B cell (primary cell): ENCODE measurements around the gene RAB4A. TPM values are rescaled to one million over a fixed set of nuclear protein-coding genes. Genes with fewer than 3 reads are reported as not detected.

Source experiments
- ATAC-seq: fragments of 200-7000 bp; cut with Tn5 transposase; one replicate; pipeline ENCODE4 v1.10.0; 2021; ENCODE audit warnings: low read depth, mild to moderate bottlenecking, moderate number of reproducible peaks, moderate library complexity
- CTCF ChIA-PET: fragments of 350-600 bp; sonication (Branson Sonifier 250); formaldehyde crosslinking; loops from one replicate; lab custom pipeline; 2021; ENCODE audit warnings: antibody characterized with exemption, inconsistent platforms; lab: Charles Lee
- POLR2A ChIA-PET: fragments of 350-600 bp; sonication (Branson Sonifier 250); formaldehyde crosslinking; loops from one replicate; lab custom pipeline; 2021; ENCODE audit warnings: antibody characterized with exemption; lab: Charles Lee
- DNase-seq: peaks from one replicate; pipeline ENCODE4 v3.0.0; 2013
- H2AFZ ChIP-seq: 2 replicates; pipeline ENCODE4 v1.6.1; 2012; ENCODE audit warnings: mild to moderate bottlenecking, low read depth, low read length; ENCODE audit not compliant: insufficient read depth, poor library complexity, severe bottlenecking
- H3K27ac ChIP-seq, 2 donors: 1 replicate in 1 of 2; 2 replicates in 1 of 2; pipeline ENCODE4 v1.5.1; 2012 to 2013; ENCODE audit warnings: low read length in 2 of 2, mild to moderate bottlenecking in 2 of 2, moderate library complexity in 1 of 2
- H3K27me3 ChIP-seq, 4 experiments: fragments of 200-600 bp in 1 of 4; sonication (generic) in 1 of 4; replicated peaks in 1 of 4; 1 replicate in 2 of 4; 2 replicates in 2 of 4; pipeline versions ENCODE4 v1.6.1 to v1.7.0; 2013 to 2016; ENCODE audit warnings: low read length in 3 of 4, mild to moderate bottlenecking in 2 of 4, mixed read lengths in 1 of 4, moderate library complexity in 1 of 4; ENCODE audit not compliant: insufficient read depth in 4 of 4, control insufficient read depth in 3 of 4; ENCODE audit errors: control extremely low read depth in 1 of 4
- H3K36me3 ChIP-seq, 2 experiments: replicated peaks in 1 of 2; 1 replicate in 1 of 2; 2 replicates in 1 of 2; pipeline versions ENCODE4 v1.6.1 to v1.7.1; 2013; ENCODE audit warnings: low read length in 1 of 2; ENCODE audit not compliant: insufficient read depth in 2 of 2, control insufficient read depth in 1 of 2; ENCODE audit errors: control extremely low read depth in 1 of 2, extremely low read depth in 1 of 2
- H3K4me1 ChIP-seq, 2 donors: fragments of 200-600 bp in 1 of 2; sonication (generic) in 1 of 2; 1 replicate in 1 of 2; 2 replicates in 1 of 2; pipeline versions ENCODE4 v1.5.1 to v1.6.1; 2013 to 2017; ENCODE audit warnings: low read length in 2 of 2; ENCODE audit not compliant: control insufficient read depth in 2 of 2, insufficient read depth in 2 of 2
- H3K4me2 ChIP-seq: replicated peaks from 2 replicates; pipeline ENCODE3; 2012; ENCODE audit warnings: mild to moderate bottlenecking, low read depth, low read length; ENCODE audit not compliant: poor library complexity, severe bottlenecking
- H3K4me3 ChIP-seq, 5 experiments: fragments of 200-600 bp in 1 of 5; sonication (generic) in 1 of 5; 1 replicate in 3 of 5; 2 replicates in 2 of 5; pipeline versions ENCODE4 v1.5.1 to v1.7.0; 2011 to 2016; ENCODE audit warnings: low read length in 4 of 5, mild to moderate bottlenecking in 4 of 5, low read depth in 2 of 5, control low read depth in 1 of 5, moderate library complexity in 1 of 5; ENCODE audit not compliant: insufficient read depth in 1 of 5; ENCODE audit errors: control extremely low read depth in 1 of 5, extremely low read depth in 1 of 5
- H3K79me2 ChIP-seq: fragments of 200-600 bp; sonication (generic); one replicate; pipeline ENCODE4 v1.6.0; 2016; ENCODE audit warnings: low read length; ENCODE audit not compliant: control insufficient read depth, insufficient read depth
- H3K9ac ChIP-seq: fragments of 200-600 bp; sonication (generic); 2 replicates; pipeline ENCODE4 v1.6.1; 2017; ENCODE audit warnings: mild to moderate bottlenecking, low read length, moderate library complexity
- H3K9me3 ChIP-seq, 3 donors: one replicate each; pipeline versions ENCODE4 v1.6.1 to v1.7.1; 2013; ENCODE audit warnings: low read length in 2 of 3; ENCODE audit not compliant: control insufficient read depth in 2 of 3, insufficient read depth in 1 of 3; ENCODE audit errors: control extremely low read depth in 1 of 3
- H4K20me1 ChIP-seq: 2 replicates; pipeline ENCODE4 v1.6.0; 2012; ENCODE audit warnings: mild to moderate bottlenecking, low read length; ENCODE audit not compliant: insufficient read depth, control insufficient read depth, poor library complexity, severe bottlenecking
- H3K27ac Mint-ChIP-seq: one replicate; pipeline ENCODE4 v1.8.0; 2021; ENCODE audit warnings: mixed read lengths
- H3K27me3 Mint-ChIP-seq: one replicate; pipeline ENCODE4 v1.8.0; 2021; ENCODE audit warnings: mixed read lengths
- H3K4me1 Mint-ChIP-seq: one replicate; pipeline ENCODE4 v1.8.0; 2021; ENCODE audit warnings: mixed read lengths
- H3K4me3 Mint-ChIP-seq: one replicate; pipeline ENCODE4 v1.8.0; 2021; ENCODE audit warnings: mixed read lengths
- H3K9me3 Mint-ChIP-seq: one replicate; pipeline ENCODE4 v1.8.0; 2022; ENCODE audit warnings: mixed read lengths; ENCODE audit not compliant: insufficient read depth
- CTCF ChIP-seq: fragments of 200-600 bp; IDR thresholded peaks from one replicate; pipeline ENCODE4 v1.8.0; 2022; ENCODE audit warnings: antibody characterized with exemption, mild to moderate bottlenecking
- EZH2 ChIP-seq: IDR thresholded peaks from 2 replicates; pipeline ENCODE4 v1.6.1; 2012; ENCODE audit warnings: borderline replicate concordance, low read depth, mild to moderate bottlenecking, moderate library complexity, low read length; ENCODE audit not compliant: insufficient read depth, poor library complexity, severe bottlenecking
- WGBS: methylation state at CpG from one replicate; pipeline ENCODE4 v1.1.5; 2013; ENCODE audit warnings: missing lambda C conversion rate; ENCODE audit not compliant: insufficient coverage; 5-methylcytosine and 5-hydroxymethylcytosine counted together
- intact Hi-C: fragments of 100-400 bp; cut with micrococcal nuclease; formaldehyde crosslinking; loops from one replicate; pipeline ENCODE4 v1.10.0; 2022
- polyA plus RNA-seq: library from polyadenylated mRNA; depleted of rRNA; stranded (reverse); fragments of >200 nt; gene quantifications from 2 replicates; pipeline ENCODE4 v1.2.3, GENCODE V29; 2012
- total RNA-seq, 2 donors: library from RNA; stranded (reverse); fragments of 120-200 nt in 1 of 2; gene quantifications; 1 replicate in 1 of 2; 2 replicates in 1 of 2; pipeline versions ENCODE4 v1.2.3 to v1.2.4, GENCODE V29; 2013 to 2022

RAB4A gene
- total and polyA plus RNA-seq, 2 donors (not counting 1 experiment from before 2014, with no cell fraction given): 14.7 to 49.7 TPM

GRCh38 chr1:229300099-229300757 lies 29.3 kb downstream of the RAB4A start:
- Mint-ChIP-seq H3K27me3 (no peaks in the 10 kb centered on the region), H3K27ac (no peak overlapping the region)
- 81% methylated on average over 6 of the region's 6 CpGs for WGBS

More at GRCh38 chr1:229300099-229300757, 29.3 kb downstream of the RAB4A start:
- no peaks in the 10 kb centered on the region for H3K9me3 Mint-ChIP-seq
- Histone ChIP-seq H3K4me2 (no peak overlapping the region), H3K9ac (no peak overlapping the region), H3K4me3 (no peak overlapping the region), H3K9me3 (no peaks in the 10 kb centered on the region), H2AFZ (no peak overlapping the region), H3K36me3 (peaks cover 8 to 75% of the 10 kb centered on the region in 2 experiments), H3K79me2 (no peaks in the 10 kb centered on the region), H3K27me3 (no peaks in the 10 kb centered on the region), H4K20me1 (no peaks in the 10 kb centered on the region), H3K4me1 (no peaks in the 10 kb centered on the region), H3K27ac (no peak overlapping the region)
- H3K4me3 Mint-ChIP-seq: no peak overlapping the region
- TF ChIP-seq CTCF (no peak), EZH2 (no peak)
- no peak for DNase-seq
- ChIA-PET POLR2A (no interaction called here), CTCF (no interaction called here)
- no peaks in the 10 kb centered on the region for H3K4me1 Mint-ChIP-seq
- no peak for ATAC-seq
- intact Hi-C loops: no loop called here
